ENCODE measurements around the gene BANK1. TPM values are rescaled to one million over a fixed set of nuclear protein-coding genes. Genes with fewer than 3 reads are reported as not detected.

Gene BANK1
- total RNA-seq, 1 donor from 2014 or later = 0.19 TPM

DNA sequence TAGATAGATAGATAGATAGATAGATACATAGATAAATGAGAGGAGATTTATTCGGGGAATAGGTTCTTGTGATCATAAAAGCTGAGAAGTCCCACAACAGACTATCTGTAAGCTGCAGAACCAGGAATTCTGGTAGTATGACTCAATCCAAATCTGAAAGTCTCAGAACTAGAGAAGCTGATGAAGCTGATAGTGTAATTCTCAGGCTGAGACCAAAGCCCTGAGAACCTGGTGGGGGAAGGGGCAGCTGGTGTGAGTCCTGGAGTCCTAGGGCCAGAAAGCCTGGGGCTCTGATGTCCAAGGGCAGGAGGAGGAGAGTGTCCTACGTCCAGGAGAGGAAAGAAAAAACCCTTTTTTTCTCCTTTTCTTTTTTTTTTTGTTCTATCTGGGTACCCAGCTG, 8.0 kb upstream of the BANK1 start:
- H3K79me2 ChIP-seq (ENCODE audit: low read depth) = no peaks in the 10 kb centered on the region
- Mint-ChIP-seq H3K27me3 (ENCODE audit: insufficient read depth, low read depth) (no peaks in the 10 kb centered on the region), H3K4me1 (peaks cover 15% of the 10 kb centered on the region), H3K36me3 (no peaks in the 10 kb centered on the region), H3K4me3 (no peak overlapping the region), H3K9me3 (peaks cover 9% of the 10 kb centered on the region), H3K27ac (no peak overlapping the region)
- no peak for DNase-seq (ENCODE audit: low spot score)
- no peak overlapping the region for H3K9ac ChIP-seq
- H2AFZ ChIP-seq (replicated peaks) = no peak overlapping the region
- no peak overlapping the region for H3K4me2 ChIP-seq
- TF ChIP-seq EZH2phosphoT487 (IDR thresholded peaks at IDR 0.05) = no peak
- TF ChIP-seq, protein P1, sequence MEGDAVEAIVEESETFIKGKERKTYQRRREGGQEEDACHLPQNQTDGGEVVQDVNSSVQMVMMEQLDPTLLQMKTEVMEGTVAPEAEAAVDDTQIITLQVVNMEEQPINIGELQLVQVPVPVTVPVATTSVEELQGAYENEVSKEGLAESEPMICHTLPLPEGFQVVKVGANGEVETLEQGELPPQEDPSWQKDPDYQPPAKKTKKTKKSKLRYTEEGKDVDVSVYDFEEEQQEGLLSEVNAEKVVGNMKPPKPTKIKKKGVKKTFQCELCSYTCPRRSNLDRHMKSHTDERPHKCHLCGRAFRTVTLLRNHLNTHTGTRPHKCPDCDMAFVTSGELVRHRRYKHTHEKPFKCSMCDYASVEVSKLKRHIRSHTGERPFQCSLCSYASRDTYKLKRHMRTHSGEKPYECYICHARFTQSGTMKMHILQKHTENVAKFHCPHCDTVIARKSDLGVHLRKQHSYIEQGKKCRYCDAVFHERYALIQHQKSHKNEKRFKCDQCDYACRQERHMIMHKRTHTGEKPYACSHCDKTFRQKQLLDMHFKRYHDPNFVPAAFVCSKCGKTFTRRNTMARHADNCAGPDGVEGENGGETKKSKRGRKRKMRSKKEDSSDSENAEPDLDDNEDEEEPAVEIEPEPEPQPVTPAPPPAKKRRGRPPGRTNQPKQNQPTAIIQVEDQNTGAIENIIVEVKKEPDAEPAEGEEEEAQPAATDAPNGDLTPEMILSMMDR (IDR thresholded peaks at IDR 0.05) = no peak
- TF ChIP-seq EZH2 (IDR thresholded peaks at IDR 0.05) = no peak
- no peaks in the 10 kb centered on the region for H3K27me3 ChIP-seq
- no peaks in the 10 kb centered on the region for H3K36me3 ChIP-seq
- H3F3A ChIP-seq (ENCODE audit: low read depth) = peaks cover 19% of the 10 kb centered on the region
- H3K4me3 ChIP-seq = no peak overlapping the region
- peaks cover 18% of the 10 kb centered on the region for H3K4me1 ChIP-seq
- no peak overlapping the region for H3K27ac ChIP-seq
- H3K9me3 ChIP-seq (ENCODE audit: low read depth) = no peaks in the 10 kb centered on the region
- no peaks in the 10 kb centered on the region for H4K20me1 ChIP-seq (ENCODE audit: low read depth)

DNA sequence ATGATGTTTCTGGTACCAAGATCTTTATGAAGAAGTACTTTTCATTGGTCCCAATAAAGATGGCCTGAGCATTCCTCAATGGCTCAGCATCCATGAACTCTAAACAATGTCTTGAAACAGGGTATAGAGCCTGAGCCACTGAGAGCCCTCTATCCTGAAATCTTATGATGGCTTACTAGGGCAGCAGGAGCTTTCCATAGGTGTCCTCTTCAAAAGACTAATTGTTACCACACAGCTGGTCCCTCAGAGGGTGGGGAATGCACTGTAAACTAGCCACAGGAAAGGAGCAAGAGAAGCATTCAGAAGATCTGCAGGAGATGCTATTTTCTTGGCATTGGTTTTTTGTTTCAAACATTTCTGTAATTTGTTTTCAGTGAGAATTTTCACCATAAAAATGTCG, 5.6 kb upstream of the BANK1 start:
- H3K36me3 ChIP-seq = no peaks in the 10 kb centered on the region
- no peak for TF ChIP-seq EZH2 (IDR thresholded peaks at IDR 0.05)
- TF ChIP-seq, protein P1 (IDR thresholded peaks at IDR 0.05) = no peak
- no peak for TF ChIP-seq EZH2phosphoT487 (IDR thresholded peaks at IDR 0.05)
- Mint-ChIP-seq H3K27me3 (ENCODE audit: insufficient read depth, low read depth) (no peaks in the 10 kb centered on the region), H3K4me1 (peaks cover 25% of the 10 kb centered on the region), H3K4me3 (no peak overlapping the region), H3K27ac (no peak overlapping the region), H3K9me3 (peaks cover 9% of the 10 kb centered on the region), H3K36me3 (no peaks in the 10 kb centered on the region)
- H3K9ac ChIP-seq = no peak overlapping the region
- peaks cover 18% of the 10 kb centered on the region for H3K4me1 ChIP-seq
- peak overlapping the region; percentile 39 for H2AFZ ChIP-seq (replicated peaks)
- H3K27ac ChIP-seq = peak overlapping the region; percentile 64
- DNase-seq (ENCODE audit: low spot score) = peak; percentile 24
- peak overlapping the region; percentile 56 for H3K4me2 ChIP-seq
- H3K4me3 ChIP-seq = peak overlapping the region; percentile 10
- H3F3A ChIP-seq (ENCODE audit: low read depth) = peaks cover 19% of the 10 kb centered on the region
- H3K27me3 ChIP-seq = no peaks in the 10 kb centered on the region
- H3K79me2 ChIP-seq (ENCODE audit: low read depth) = no peaks in the 10 kb centered on the region
- H3K9me3 ChIP-seq (ENCODE audit: low read depth) = no peaks in the 10 kb centered on the region
- no peaks in the 10 kb centered on the region for H4K20me1 ChIP-seq (ENCODE audit: low read depth)

DNA sequence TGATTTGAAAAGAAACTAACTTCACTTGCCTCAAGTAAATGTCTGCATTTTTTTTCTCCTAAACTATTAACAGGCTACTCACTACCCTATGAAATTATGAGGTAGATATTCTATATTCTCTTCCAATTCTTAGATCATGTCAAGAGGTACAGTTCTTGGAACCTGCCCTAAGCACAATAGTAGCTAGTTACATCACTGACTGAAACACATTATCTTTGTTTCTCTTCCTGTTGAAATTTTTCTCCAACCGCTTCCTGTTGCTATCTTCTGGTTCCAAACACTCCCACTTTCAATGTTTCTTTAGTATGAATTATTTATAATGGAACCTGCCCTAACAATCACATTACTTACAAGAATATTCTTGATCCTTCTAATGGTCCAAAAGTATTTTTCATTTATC, 5.0 kb upstream of the BANK1 start:
- Histone ChIP-seq H3K79me2 (ENCODE audit: low read depth) (no peaks in the 10 kb centered on the region), H2AFZ (replicated peaks) (no peak overlapping the region), H3K4me1 (peaks cover 18% of the 10 kb centered on the region), H4K20me1 (ENCODE audit: low read depth) (no peaks in the 10 kb centered on the region), H3K36me3 (no peaks in the 10 kb centered on the region), H3K9ac (no peak overlapping the region), H3K4me3 (peak overlapping the region; percentile 10), H3K9me3 (ENCODE audit: low read depth) (no peaks in the 10 kb centered on the region), H3K27me3 (no peaks in the 10 kb centered on the region), H3F3A (ENCODE audit: low read depth) (peaks cover 19% of the 10 kb centered on the region), H3K4me2 (peak overlapping the region; percentile 56), H3K27ac (peak overlapping the region; percentile 64)
- no peak for TF ChIP-seq EZH2phosphoT487 (IDR thresholded peaks at IDR 0.05)
- no peak for TF ChIP-seq EZH2 (IDR thresholded peaks at IDR 0.05)
- TF ChIP-seq, protein P1 (IDR thresholded peaks at IDR 0.05) = no peak
- H3K4me3 Mint-ChIP-seq = no peak overlapping the region
- no peak overlapping the region for H3K27ac Mint-ChIP-seq
- H3K36me3 Mint-ChIP-seq = no peaks in the 10 kb centered on the region
- no peaks in the 10 kb centered on the region for H3K27me3 Mint-ChIP-seq (ENCODE audit: insufficient read depth, low read depth)
- H3K4me1 Mint-ChIP-seq = peaks cover 28% of the 10 kb centered on the region
- no peak for DNase-seq (ENCODE audit: low spot score)
- peaks cover 9% of the 10 kb centered on the region for H3K9me3 Mint-ChIP-seq
